WTC11 (cell line): ENCODE data around the gene RNF148. TPM values are rescaled to one million over a fixed set of nuclear protein-coding genes. Genes with fewer than 3 reads are reported as not detected.

Experiments used
- ATAC-seq: fragments of 200-7000 bp; cut with Tn5 transposase; 2 replicates; pipeline ENCODE4 v1.10.0; 2021; ENCODE audit warnings: mild to moderate bottlenecking, moderate library complexity
- CTCF ChIA-PET: fragments of 300-600 bp; sonication (Branson Sonifier 250); formaldehyde crosslinking; loops from one replicate; lab custom pipeline; 2021; ENCODE audit warnings: antibody characterized with exemption; lab: Charles Lee
- POLR2A ChIA-PET: fragments of 350-600 bp; sonication (Branson Sonifier 250); formaldehyde crosslinking; loops from one replicate; lab custom pipeline; 2021; ENCODE audit warnings: antibody characterized with exemption; lab: Charles Lee
- DNase-seq: peaks from one replicate; pipeline ENCODE4 v3.0.0; 2021; ENCODE audit warnings: low spot score
- H3K27ac Mint-ChIP-seq: 2 replicates; pipeline ENCODE4 v1.8.0; 2021; ENCODE audit warnings: mixed read lengths
- H3K27me3 Mint-ChIP-seq: 2 replicates; pipeline ENCODE4 v1.8.0; 2021; ENCODE audit warnings: low read depth, mild to moderate bottlenecking, moderate library complexity, mixed read lengths
- H3K36me3 Mint-ChIP-seq: 2 replicates; pipeline ENCODE4 v1.8.0; 2021; ENCODE audit warnings: mixed read lengths
- H3K4me1 Mint-ChIP-seq: 2 replicates; pipeline ENCODE4 v1.8.0; 2022; ENCODE audit warnings: mixed read lengths
- H3K4me3 Mint-ChIP-seq: 2 replicates; pipeline ENCODE4 v1.8.0; 2021; ENCODE audit warnings: mild to moderate bottlenecking, moderate library complexity, mixed read lengths
- H3K9me3 Mint-ChIP-seq: 2 replicates; pipeline ENCODE4 v1.8.0; 2021; ENCODE audit warnings: mixed read lengths
- ARID4B ChIP-seq: sonication (generic); formaldehyde crosslinking; IDR thresholded peaks from 2 replicates; pipeline ENCODE4 v1.8.0; 2023; ENCODE audit warnings: missing genetic modification reagents, mild to moderate bottlenecking, borderline replicate concordance
- ATF3 ChIP-seq: sonication (generic); formaldehyde crosslinking; conservative IDR thresholded peaks from 2 replicates; pipeline ENCODE4 v1.8.1; 2022; ENCODE audit warnings: mild to moderate bottlenecking, missing genetic modification reagents
- CREM ChIP-seq: sonication (generic); formaldehyde crosslinking; IDR thresholded peaks from 2 replicates; pipeline ENCODE4 v1.8.1; 2022; ENCODE audit warnings: mild to moderate bottlenecking, missing genetic modification reagents, moderate library complexity
- E2F5 ChIP-seq: sonication (generic); formaldehyde crosslinking; IDR thresholded peaks from 2 replicates; pipeline ENCODE4 v1.8.1; 2022; ENCODE audit warnings: mild to moderate bottlenecking, moderate library complexity, missing genetic modification reagents
- ELF4 ChIP-seq: sonication (generic); formaldehyde crosslinking; IDR thresholded peaks from 2 replicates; pipeline ENCODE4 v1.8.1; 2022; ENCODE audit warnings: low read depth, mild to moderate bottlenecking, moderate library complexity, missing genetic modification reagents
- FOXJ3 ChIP-seq: sonication (generic); formaldehyde crosslinking; IDR thresholded peaks from 2 replicates; pipeline ENCODE4 v1.9.0; 2021; ENCODE audit warnings: missing genetic modification reagents, mild to moderate bottlenecking, borderline replicate concordance
- GABPB1 ChIP-seq: sonication (generic); formaldehyde crosslinking; IDR thresholded peaks from 2 replicates; pipeline ENCODE4 v1.8.1; 2023; ENCODE audit warnings: mild to moderate bottlenecking, missing genetic modification reagents
- NFATC4 ChIP-seq: fragments of 250-450 bp; sonication (Bioruptor Pico); IDR thresholded peaks from 2 replicates; pipeline ENCODE4 v1.9.0; 2021; ENCODE audit warnings: mild to moderate bottlenecking
- PRDM15 ChIP-seq: sonication (generic); formaldehyde crosslinking; IDR thresholded peaks from 2 replicates; pipeline ENCODE4 v1.8.0; 2022; ENCODE audit warnings: missing genetic modification reagents
- SP1 ChIP-seq: sonication (generic); formaldehyde crosslinking; conservative IDR thresholded peaks from 2 replicates; pipeline ENCODE4 v1.8.1; 2022; ENCODE audit warnings: missing genetic modification reagents
- USF1 ChIP-seq: sonication (generic); formaldehyde crosslinking; IDR thresholded peaks from 2 replicates; pipeline ENCODE4 v1.8.0; 2022; ENCODE audit warnings: mild to moderate bottlenecking, missing genetic modification reagents
- ZBTB43 ChIP-seq: sonication (generic); formaldehyde crosslinking; IDR thresholded peaks from 2 replicates; pipeline ENCODE4 v1.8.1; 2023; ENCODE audit warnings: mild to moderate bottlenecking, missing genetic modification reagents
- ZNF121 ChIP-seq: sonication (generic); formaldehyde crosslinking; IDR thresholded peaks from 2 replicates; pipeline ENCODE4 v1.8.0; 2023; ENCODE audit warnings: missing genetic modification reagents
- ZNF512 ChIP-seq: sonication (generic); formaldehyde crosslinking; IDR thresholded peaks from 2 replicates; pipeline ENCODE4 v1.8.1; 2022; ENCODE audit warnings: missing genetic modification reagents, borderline replicate concordance
- ZNF671 ChIP-seq: fragments of 250-450 bp; sonication (Bioruptor Pico); IDR thresholded peaks from 2 replicates; pipeline ENCODE4 v1.8.0; 2021; ENCODE audit warnings: mild to moderate bottlenecking
- total RNA-seq: library from RNA; stranded (reverse); gene quantifications from 3 replicates; pipeline ENCODE4 v1.2.3, GENCODE V29; 2021

The RNF148 gene
- total RNA-seq, 1 experiment from 2014 or later: 0.17 TPM

- ATAC-seq: no peak
- Mint-ChIP-seq H3K36me3 (no peaks in the 10 kb centered on the region), H3K9me3 (no peaks in the 10 kb centered on the region; the same call in 1 of the 2 replicates), H3K4me1 (peaks cover 4% of the 10 kb centered on the region; the same call in 1 of the 2 replicates), H3K4me3 (no peak overlapping the region), H3K27ac (no peak overlapping the region), H3K27me3 (no peaks in the 10 kb centered on the region)
- no peak for DNase-seq
- TF ChIP-seq GABPB1 (CRISPR knock-in tag) (no peak), ZBTB43 (CRISPR knock-in tag) (no peak), NFATC4 (CRISPR knock-in tag) (no peak), PRDM15 (no peak), SP1 (CRISPR knock-in tag) (no peak)
- ChIA-PET POLR2A (no interaction called here), CTCF (no interaction called here)
Observed at GRCh38 chr7:122710916-122711315, 8.2 kb upstream of the RNF148 start.

GRCh38 chr7:122709930-122710646 lies 7.4 kb upstream of the RNF148 start:
- H3K27me3 Mint-ChIP-seq: no peaks in the 10 kb centered on the region
- no peaks in the 10 kb centered on the region; the same call in 1 of the 2 replicates for H3K9me3 Mint-ChIP-seq
- no peaks in the 10 kb centered on the region for H3K4me1 Mint-ChIP-seq
- CTCF ChIA-PET: no interaction called here
- no peak overlapping the region for H3K27ac Mint-ChIP-seq
- no peaks in the 10 kb centered on the region for H3K36me3 Mint-ChIP-seq
- DNase-seq (no peak), ATAC-seq (no peak)
- no peak overlapping the region for H3K4me3 Mint-ChIP-seq
- no peak for TF ChIP-seq USF1 (CRISPR knock-in tag)
- no peak for TF ChIP-seq ATF3 (CRISPR knock-in tag)
- no peak for TF ChIP-seq FOXJ3
- no peak for TF ChIP-seq CREM (CRISPR knock-in tag)
- no peak for TF ChIP-seq ELF4 (CRISPR knock-in tag)
- TF ChIP-seq SP1 (CRISPR knock-in tag): no peak
- TF ChIP-seq ZNF512 (CRISPR knock-in tag): no peak
- TF ChIP-seq ARID4B (CRISPR knock-in tag): no peak
- no peak for TF ChIP-seq ZNF671 (CRISPR knock-in tag)
- no peak for TF ChIP-seq E2F5 (CRISPR knock-in tag)
- no peak for TF ChIP-seq ZNF121 (CRISPR knock-in tag)
- POLR2A ChIA-PET: no interaction called here
